ENCODE data around the gene DNAL4.

- TF ChIP-seq CTCF (IDR thresholded peaks at IDR 0.05; ENCODE audit: borderline replicate concordance, extremely low read depth, low read length, poor library complexity, severe bottlenecking) (no peak), EZH2 (IDR thresholded peaks at IDR 0.05; ENCODE audit: borderline replicate concordance, low read depth, low read length, severe bottlenecking) (no peak)
These were observed 34.8 kb upstream of the DNAL4 start for GRCh38 chr22:38828616-38829205.
